ENCODE measurements around the gene HOXB3. TPM values are rescaled to one million over a fixed set of nuclear protein-coding genes. Genes with fewer than 3 reads are reported as not detected.
"Not testable (repeated sequence)": the region's sequence is repeated elsewhere in the genome, so short reads cannot be mapped to it uniquely, and the experiment has no call there.

The HOXB3 gene
- total RNA-seq, 4 donors from 2014 or later, result 3.7 to 14.1 (median 9.4) TPM

- peak overlapping the region; percentile 89 to 96 (median 92) for H3K27ac ChIP-seq
- no peak for DNase-seq (ENCODE audit: low spot score in 2 of 2)
- 33 to 35% methylated on average over 12 of the region's 12 CpGs for WGBS, 2 donors
These were observed 48.9 kb downstream of the HOXB3 start for GRCh38 chr17:48541036-48541576.

GRCh38 chr17:48540213-48540612 is 49.8 kb downstream of the HOXB3 start:
- H3K27me3 ChIP-seq, result peaks cover 0 to 44% of the 10 kb centered on the region in 2 donors
- TF ChIP-seq EP300 (IDR thresholded peaks at IDR 0.05) (no peak), CTCF (IDR thresholded peaks at IDR 0.05) (no peak), POLR2A (IDR thresholded peaks at IDR 0.05) (no peak)
- peaks cover 0 to 17% (median 0%) of the 10 kb centered on the region in 4 donors for H3K4me1 ChIP-seq
- no peak overlapping the region for H3K27ac ChIP-seq
- H3K4me3 ChIP-seq, result no peak overlapping the region
- no peak for DNase-seq (ENCODE audit: low spot score in 2 of 2)
- WGBS, 2 donors, result 77 to 88% methylated on average over 1 of the region's 1 CpG
- H3K36me3 ChIP-seq, result no peaks in the 10 kb centered on the region
- H3K9me3 ChIP-seq, result no peaks in the 10 kb centered on the region

More at GRCh38 chr17:48541036-48541576, 48.9 kb downstream of the HOXB3 start:
- Histone ChIP-seq H3K9me3 (no peaks in the 10 kb centered on the region), H3K4me1 (peaks cover 0 to 23% (median 2%) of the 10 kb centered on the region in 4 donors), H3K4me3 (peak overlapping the region; percentile 51 to 66 (median 59)), H3K27me3 (peaks cover 0 to 46% of the 10 kb centered on the region in 2 donors), H3K36me3 (no peaks in the 10 kb centered on the region)
- TF ChIP-seq CTCF (IDR thresholded peaks at IDR 0.05), result no peak
- no peak for TF ChIP-seq EP300 (IDR thresholded peaks at IDR 0.05)
- no peak for TF ChIP-seq POLR2A (IDR thresholded peaks at IDR 0.05)

- Histone ChIP-seq H3K4me1 (peaks cover 0 to 13% (median 0%) of the 10 kb centered on the region in 4 donors), H3K9me3 (no peaks in the 10 kb centered on the region), H3K4me3 (no peak overlapping the region), H3K27ac (no peak overlapping the region), H3K27me3 (peaks cover 0 to 34% of the 10 kb centered on the region in 2 donors), H3K36me3 (no peaks in the 10 kb centered on the region)
- TF ChIP-seq EP300 (IDR thresholded peaks at IDR 0.05) (no peak), POLR2A (IDR thresholded peaks at IDR 0.05) (no peak), CTCF (IDR thresholded peaks at IDR 0.05) (no peak)
- no peak for DNase-seq (ENCODE audit: low spot score in 2 of 2)
- 76 to 77% methylated on average over 4 of the region's 4 CpGs for WGBS, 2 donors
These were observed 50.9 kb downstream of the HOXB3 start for GRCh38 chr17:48539177-48539576.

GRCh38 chr17:48537316-48537715 is 52.7 kb downstream of the HOXB3 start:
- WGBS, 2 donors, result 74 to 92% methylated on average over 2 to 3 of the region's 3 CpGs

GRCh38 chr17:48535793-48536559 is 54.1 kb downstream of the HOXB3 start:
- H3K36me3 ChIP-seq; H3K27ac ChIP-seq; DNase-seq (ENCODE audit: low spot score in 2 of 2); H3K9me3 ChIP-seq; H3K4me1 ChIP-seq; H3K4me3 ChIP-seq: not testable (repeated sequence)
- 93 to 97% methylated on average over 9 of the region's 9 CpGs for WGBS, 2 donors
- peaks cover 0 to 19% of the 10 kb centered on the region in 2 donors for H3K27me3 ChIP-seq

More at GRCh38 chr17:48537316-48537715, 52.7 kb downstream of the HOXB3 start:
- peaks cover 0 to 7% (median 0%) of the 10 kb centered on the region in 4 donors for H3K4me1 ChIP-seq
- no peaks in the 10 kb centered on the region for H3K9me3 ChIP-seq
- H3K36me3 ChIP-seq, result no peaks in the 10 kb centered on the region
- TF ChIP-seq CTCF (IDR thresholded peaks at IDR 0.05) (no peak), POLR2A (IDR thresholded peaks at IDR 0.05) (no peak), EP300 (IDR thresholded peaks at IDR 0.05) (no peak)
- no peak overlapping the region for H3K4me3 ChIP-seq
- H3K27me3 ChIP-seq, result peaks cover 0 to 20% of the 10 kb centered on the region in 2 donors
- no peak for DNase-seq (ENCODE audit: low spot score in 2 of 2)
- no peak overlapping the region for H3K27ac ChIP-seq
